NOMO-1 (cell line): Measurements from ENCODE around the gene SSR3.

Source experiments
- DNase-seq, 2 experiments: peaks; one replicate each; lab custom pipeline; 2025; ENCODE audit not compliant: unreplicated experiment in 2 of 2; lab: John Stamatoyannopoulos, UW

The SSR3 gene

GRCh38 chr3:156539802-156540201 is 15.1 kb downstream of the SSR3 start:
- no peak for DNase-seq

GRCh38 chr3:156539051-156539450 is 15.9 kb downstream of the SSR3 start:
- DNase-seq: no peak

DNA sequence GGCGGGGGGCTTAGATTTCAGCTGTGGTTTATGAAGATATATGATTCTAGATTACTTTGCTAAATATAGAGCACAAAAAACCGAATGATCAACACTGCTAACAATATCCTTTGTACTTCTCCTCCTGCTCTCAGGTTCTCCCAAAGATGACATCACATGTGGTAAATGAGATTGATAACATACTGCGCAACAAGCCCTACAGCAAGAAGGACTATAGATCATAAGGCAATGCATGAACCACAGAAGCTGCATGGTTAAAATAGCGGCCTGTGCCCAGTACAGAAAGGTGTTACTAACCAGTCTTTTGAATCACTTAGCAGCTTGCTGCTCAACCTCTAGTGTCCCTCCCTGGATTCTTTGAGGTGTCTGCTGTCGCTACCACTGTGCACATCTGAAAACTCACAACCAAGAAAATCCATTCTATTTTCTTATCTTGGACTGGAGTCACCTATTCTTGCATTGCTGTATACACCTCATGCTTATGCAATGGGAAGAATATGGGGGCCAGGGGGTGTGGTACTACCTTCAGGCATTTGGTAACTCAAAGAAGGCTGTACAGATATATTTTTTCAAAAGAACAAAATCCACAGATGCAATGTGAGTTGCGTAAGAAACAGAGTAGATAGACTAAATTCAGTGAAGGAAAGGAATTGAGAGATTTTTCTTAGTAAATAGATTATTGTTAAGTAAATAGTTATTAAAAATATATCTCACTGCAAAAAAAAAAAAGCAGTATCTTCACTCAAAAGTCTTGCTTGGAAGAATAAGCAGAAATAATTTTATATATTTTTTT is 18.2 kb downstream of the SSR3 start:
- peak; percentile 16 to 28 for DNase-seq

DNA sequence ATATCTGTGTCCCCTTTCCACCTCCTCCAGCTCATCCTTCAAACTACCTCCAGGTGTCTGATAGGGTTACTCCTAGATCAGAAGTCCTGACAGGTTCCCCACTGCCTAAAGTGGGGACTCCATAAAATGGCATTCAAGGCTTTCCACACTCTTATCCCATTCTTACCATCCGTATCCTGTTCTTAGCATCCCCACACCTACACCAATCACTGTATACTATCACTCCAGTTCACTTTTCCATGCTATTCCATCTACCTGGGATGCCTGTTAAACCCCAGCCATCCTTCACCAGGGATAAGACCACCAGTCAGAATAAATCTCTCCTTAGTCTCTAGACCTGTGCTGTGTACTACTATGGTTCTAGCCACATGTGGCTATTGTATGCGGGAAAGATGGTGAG is 19.1 kb downstream of the SSR3 start:
- no peak for DNase-seq

DNA sequence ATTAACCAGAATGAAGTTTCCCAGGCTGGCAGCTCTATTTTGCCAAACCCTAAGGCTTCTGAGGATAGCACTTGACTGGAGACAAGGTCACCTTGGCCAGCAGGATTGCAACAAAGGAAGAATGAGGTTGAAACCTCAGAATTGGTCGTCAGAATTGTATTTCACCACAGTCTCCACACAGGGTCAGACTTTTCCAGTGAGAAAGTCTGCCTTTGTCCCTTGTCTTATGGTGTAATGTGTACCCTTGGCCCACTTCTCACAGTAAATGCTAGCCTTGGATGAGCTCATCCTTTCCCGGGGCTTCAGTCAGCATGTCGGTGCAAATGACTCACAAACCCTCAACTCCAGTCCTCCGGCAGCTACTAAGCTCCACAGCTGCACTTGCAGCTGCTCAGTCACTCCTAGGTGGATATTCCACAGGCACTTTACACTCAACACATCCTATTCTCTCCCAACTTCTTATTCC is 19.7 kb downstream of the SSR3 start:
- peak; percentile 23 to 58 for DNase-seq

DNA sequence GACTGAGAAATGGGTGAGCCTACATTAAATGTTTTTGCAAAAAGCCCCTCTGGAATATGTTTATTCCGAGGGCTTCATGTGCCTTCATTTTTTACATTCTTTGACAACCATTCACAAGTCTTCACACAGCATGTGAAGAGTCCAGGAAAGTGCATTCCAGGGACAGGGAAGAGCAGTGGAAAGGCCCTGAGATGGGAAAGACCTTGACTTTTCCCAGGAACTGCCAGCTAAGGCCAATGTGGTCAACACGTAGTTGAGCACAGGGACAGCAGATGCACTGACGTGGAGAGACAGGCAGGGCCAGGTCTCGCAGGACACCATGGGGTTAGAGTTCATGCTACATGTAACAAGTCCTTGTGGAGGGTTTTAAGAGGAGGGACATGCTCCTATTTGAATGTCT is 21.7 kb downstream of the SSR3 start:
- no peak for DNase-seq

DNA sequence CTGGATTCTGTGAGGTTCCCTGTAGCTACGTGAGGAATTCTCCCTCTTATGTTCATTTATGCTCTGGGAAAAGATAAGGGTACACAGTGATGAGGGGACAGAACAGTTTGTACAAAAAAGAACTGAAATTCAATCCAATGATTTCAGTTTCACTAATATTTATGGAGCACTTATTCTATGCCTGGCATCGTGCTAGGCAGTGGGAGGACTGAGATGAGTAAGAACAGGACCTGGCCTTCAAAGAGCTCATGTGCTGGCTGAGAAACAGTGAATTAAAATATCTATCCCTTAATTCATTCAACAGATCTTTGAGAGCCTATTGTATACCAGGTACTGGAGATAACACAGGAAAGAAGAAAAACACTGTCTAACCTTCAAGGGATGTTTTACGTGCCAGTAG is 22.2 kb downstream of the SSR3 start:
- no peak for DNase-seq

- DNase-seq: no peak
These were observed 23.9 kb downstream of the SSR3 start for GRCh38 chr3:156530980-156531379.

DNA sequence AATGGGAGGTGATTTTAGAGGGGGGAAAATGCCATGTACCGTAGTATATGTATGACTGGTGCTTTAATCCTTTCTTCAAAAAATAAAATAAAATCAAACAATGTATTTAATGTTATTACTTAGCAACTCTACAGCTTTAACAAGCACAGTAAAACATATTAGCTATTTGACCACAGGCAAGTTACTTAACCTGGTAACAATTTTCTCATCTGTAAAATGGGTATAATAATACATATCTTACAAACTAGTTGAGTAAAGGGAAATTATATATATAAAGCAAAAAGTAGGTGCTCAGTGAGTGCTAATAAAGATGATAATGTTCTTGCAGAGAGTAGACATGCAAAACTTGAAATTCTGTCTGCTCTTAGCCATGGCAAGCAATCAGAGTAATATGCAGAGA is 27.9 kb downstream of the SSR3 start:
- DNase-seq: no peak

DNA sequence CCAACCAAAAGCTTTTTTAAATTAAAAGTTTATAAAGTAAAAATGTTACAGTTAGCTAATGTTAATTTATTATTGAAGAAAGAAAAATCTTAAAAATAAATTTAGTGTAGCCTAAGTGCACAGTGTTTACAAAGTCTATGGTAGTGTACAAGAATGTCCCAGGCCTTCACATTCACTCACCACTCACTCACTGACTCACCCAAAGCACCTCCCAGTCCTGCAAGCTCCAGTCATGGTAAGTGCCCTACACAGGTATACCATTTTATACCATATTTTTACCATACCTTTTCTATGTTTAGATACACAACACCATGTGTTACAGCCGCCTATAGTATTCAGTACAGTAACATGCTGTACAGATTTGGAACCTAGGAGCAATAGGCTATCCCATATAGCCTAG is 29.1 kb downstream of the SSR3 start:
- no peak for DNase-seq

DNA sequence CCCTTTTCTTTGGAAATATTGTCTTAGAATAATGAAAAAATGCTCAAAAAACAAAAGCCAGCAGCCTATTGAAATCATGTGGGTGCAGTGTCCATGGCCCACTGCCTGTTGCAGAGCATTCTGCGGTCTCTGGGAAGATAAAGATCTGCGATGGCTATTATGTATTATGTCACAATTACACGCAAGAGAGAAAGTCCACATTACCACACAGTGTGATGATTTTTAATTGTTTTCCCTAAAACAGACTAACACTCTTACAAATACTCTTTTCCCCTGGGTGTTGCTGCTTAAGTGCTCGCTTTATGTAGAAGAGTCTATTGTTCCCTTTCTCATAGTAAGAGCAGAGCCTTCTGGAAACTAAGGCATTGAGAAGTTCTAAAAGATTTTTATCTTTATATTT is 32.2 kb downstream of the SSR3 start:
- peak; percentile 59 to 95 for DNase-seq

DNA sequence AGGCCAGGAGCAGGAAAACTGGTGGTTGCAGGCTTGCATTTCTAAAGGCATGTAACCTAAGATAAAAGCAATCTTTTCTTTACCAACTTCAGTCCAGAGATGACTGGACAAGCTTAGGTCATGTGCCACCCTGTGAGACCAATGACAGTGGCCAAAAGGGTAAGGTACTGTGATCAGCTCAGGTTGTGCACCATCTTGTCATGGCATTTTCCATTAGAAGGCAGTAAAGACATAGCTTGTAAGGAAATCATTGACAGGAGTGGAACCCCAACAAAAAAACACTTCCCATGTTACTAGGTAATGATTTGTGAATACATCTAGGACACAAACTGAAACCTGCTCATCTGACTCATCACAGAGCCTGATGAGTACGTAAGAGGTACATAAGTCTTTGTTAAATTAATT is 35.2 kb downstream of the SSR3 start:
- no peak for DNase-seq

DNA sequence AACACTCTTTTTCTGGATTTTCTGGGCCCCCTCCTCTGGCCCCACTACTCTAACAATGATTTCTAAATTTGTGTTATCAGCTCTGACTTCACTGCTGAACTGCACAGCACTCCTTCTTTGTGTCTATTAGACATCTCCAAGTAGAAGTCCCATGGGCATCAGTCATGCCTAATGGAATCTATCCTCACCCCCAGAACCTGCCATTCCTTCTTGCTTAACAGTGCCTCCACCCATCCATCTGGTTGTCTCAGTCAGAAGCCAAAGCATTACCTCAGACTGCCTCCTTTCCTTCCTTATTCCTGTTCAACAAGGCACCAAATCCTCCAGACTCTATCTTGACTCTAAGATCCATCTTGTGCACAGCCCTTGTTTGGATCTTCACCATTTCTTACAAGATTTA is 36.2 kb downstream of the SSR3 start:
- no peak for DNase-seq

DNA sequence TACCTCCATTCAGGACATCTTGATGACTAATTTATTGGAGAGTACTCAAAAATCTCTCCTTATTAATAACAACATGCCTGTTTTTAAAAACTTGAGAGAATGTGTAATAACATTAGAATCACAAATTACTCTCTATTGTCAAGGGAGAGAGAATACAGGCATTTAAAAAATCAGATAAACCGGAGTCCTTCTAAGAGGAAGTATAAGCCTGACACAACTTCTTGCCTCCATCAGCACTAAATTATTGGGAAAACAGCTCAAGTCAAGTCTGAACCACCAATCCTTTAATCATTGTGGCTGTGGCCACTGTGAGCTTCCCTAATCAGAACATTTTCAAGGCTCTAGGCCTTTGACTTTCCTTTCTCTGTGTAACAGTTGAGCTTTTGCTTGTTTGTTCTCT is 38.0 kb downstream of the SSR3 start:
- peak; percentile 54 to 80 for DNase-seq

DNA sequence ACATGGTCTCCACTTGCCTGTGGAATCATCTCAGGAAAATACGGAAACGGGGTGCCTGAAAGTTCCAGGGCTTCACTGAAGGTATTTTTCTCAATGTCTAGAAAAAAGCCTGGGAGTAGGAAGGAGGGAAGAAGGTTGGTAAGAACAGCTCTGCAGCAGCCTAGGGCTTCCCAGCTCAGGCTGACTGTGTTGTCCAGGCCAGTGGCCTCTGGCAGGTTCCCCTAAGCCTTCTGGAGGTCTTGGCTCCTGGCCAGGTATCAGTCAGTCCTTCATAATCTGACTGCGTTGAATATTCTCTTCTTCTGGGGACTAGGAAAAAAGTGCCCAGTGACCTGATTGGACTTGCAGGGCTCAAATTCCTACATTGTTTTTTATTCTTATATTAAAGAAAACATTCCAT is 38.6 kb downstream of the SSR3 start:
- no peak for DNase-seq

DNA sequence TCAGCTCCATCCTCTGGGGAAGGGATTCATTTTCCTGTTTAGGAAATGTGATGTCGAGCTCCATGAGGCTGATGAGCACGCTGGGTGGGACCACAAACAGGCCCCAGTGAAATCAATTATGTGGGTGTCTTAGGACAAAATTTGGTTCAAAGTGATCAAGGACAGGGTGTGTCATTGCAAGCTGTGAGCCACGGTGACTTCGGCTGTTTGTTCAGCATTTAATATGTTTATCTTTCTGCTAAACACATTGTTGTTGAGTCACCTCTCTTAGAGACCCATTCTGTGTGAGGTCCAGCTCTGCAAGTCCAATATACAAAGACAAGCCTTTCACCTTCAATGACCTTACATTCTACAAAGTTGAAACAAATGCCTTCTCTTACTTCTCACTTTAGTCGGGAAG is 41.3 kb downstream of the SSR3 start:
- DNase-seq: no peak

GRCh38 chr3:156511987-156512677 is 42.8 kb downstream of the SSR3 start:
- peak in 1 of 2 experiments; percentile 22 for DNase-seq

GRCh38 chr3:156509189-156510174 is 45.4 kb downstream of the SSR3 start:
- DNase-seq: peak; percentile 25 to 68

- no peak for DNase-seq
These were observed 47.6 kb downstream of the SSR3 start for GRCh38 chr3:156507285-156507684.

DNA sequence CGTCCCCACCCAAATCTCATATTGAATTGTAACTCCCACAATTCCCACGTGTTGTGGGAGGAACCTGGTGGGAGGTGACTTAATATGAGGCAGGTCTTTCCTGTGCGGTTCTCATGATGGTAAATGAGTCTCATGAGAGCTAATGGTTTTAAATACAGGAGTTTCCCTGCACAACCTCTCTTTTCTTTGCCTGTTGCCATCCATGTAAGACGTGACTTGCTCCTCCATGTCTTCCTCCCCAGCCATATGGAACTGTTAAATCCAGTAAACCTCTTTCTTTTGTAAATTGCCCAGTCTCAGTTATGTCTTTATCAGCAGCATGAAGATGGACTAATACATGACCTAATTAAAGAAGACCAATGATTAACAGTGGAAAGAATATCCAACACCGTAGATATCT is 56.6 kb downstream of the SSR3 start:
- no peak for DNase-seq

DNA sequence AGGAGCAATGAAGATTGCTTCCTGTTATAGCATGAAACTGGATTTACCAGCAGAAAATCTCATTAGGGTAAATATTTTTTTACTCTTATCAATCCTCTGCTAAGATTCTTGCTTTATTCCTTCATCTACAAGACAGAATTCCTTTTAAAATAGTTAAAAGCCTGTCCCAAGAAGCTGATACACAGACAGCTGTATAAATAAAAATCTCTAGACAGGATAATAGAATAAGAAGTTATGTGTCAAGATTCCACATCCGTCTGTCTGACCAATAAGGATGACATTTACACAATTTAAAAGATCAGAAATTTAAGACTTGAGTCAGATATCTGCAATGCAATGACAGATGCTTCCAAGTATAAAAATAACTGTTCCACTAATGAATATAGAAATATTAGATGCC is 57.6 kb downstream of the SSR3 start:
- DNase-seq: no peak
